ENCODE measurements around the gene CDH22.

CDH22 gene

DNA sequence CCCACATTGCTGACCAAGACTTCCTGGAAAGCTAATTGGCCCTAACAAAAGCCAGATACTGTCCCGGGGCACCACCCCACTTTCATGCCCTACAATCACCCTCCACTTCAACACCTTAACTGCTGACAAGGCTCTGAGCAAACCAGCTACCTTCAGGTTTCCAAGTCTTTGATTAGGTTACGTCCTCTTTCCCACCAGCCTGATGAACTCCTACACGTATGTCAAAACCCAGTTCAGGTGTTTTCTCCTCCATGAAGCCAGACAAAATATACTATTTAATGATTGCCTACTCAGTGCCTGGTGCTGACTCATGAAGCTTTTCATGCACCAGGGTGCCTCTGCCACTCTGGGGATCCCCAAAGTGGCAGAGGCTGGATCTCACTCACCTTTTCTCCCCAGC lies 58.6 kb downstream of the CDH22 start:
- no peak for DNase-seq

DNA sequence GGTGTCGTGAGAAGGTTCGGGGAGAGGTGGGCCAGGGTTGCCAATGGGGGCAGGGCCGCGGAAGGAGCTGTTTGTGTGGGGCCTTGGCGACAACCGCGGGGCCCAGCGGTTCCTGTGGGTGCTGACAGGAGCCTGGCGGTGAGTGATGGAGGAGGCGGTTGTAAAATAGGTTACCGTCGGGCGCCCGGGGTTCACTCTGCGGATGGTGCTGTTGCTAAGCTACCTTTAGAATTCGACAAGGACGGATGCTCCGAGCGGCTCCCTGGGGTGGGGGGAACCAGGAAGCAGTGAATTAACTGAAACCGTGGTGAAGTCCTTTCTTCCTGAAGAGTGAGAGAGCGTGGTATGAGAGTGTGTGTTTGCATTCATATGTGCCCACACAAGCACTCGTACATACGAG lies 61.7 kb downstream of the CDH22 start:
- DNase-seq: peak in 1 of 56 donors; percentile 12

DNA sequence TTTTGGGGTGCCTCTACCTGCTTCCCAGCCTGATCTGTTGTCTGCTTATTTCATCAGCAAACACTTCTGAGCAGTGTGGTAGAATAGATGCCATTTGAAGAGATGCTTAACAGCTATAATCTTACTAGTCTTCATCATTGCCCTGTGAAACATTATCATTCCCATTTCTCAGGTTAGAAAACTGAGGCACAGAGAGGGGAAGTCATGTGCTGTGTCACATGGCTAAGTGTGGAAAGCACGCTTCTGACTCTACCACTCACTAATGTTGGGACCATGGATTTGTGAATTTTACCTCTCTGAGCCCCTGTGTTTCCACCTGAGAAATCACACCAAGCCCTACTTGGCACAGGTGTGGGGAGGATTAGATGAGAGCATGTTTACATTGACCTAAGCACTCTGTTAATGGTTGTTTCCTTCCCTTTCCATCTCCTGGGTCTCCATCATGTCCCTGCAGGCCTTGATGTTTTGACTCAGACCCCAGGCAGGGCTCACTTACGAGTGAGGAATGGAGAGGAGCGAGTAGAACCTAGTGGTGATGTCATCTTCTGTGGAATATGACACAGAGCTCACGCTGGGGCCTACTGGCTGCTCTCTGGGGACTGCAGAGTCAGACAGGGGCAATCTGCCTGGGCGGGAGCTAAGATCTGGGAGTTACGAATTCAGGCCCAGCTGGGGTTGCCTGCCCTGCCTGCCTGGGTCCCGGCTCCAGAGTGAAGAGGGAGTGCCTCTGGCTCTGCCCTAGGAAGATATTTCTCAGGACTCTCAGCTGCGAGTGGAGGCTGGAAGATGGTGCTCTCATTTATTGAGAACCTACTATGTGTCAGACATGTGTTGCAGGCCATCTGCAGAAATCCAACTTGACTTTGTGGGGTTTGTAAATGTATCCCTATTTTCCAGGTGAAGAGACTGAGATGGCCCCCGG lies 64.3 kb downstream of the CDH22 start:
- no peak for DNase-seq

DNA sequence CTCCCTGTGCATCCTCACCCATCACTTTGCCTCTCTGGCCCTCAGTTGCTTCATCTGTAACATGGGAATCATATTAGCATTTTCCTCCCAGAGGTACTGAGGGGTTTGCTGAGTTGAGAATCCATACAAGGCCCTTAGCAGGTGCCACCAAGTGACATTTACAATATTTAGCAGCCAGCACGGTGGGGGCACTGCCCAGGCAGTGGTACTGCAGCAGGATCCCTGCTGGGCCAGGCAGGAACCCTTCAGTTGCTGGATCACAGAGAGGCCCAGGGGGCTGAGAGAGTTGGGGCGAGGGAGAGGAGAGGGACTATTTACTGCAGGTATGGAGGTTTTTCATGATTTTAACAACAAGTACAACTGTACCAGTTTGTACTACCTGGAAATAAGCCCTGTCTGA lies 65.9 kb downstream of the CDH22 start:
- DNase-seq: no peak

DNA sequence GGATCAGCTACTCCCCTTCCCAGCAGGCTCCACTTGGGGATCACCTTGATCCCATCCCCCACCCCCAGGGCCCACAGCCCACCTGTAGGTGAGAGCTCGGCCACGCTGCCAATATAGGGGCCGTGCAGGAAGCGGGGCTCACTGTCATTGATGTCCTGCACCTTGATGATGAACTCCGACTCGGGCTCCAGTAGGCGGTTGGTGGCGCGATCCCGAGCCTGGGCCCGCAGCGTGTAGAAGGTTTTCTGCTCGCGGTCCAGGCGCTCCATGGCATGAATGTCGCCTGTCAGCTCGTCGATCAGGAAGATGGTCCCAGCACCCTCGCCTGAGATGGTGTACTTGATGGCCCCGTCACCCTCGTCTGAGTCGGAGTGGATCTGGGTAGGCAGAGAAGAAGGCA lies 67.4 kb downstream of the CDH22 start:
- DNase-seq: no peak

DNA sequence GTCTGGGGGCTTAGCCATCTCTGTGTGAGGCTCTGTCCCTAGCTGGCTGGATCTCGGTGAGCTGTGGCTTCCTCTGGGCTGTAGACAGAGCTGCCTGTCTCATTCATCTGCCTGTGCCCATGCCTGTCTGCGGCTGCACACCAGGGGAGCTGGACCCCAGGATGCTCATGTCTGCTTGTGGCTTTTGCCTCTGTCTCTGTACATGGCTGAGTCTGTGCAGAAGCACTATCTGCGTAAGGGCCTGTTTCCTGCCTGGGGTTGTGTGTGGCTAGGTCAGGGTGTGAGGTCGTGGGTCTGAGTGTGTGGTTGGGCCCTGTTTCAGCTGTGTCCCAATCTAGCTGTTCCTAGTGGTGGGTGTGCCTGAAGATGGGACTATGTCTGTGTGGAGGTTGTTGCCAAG lies 68.2 kb downstream of the CDH22 start:
- no peak for DNase-seq

DNA sequence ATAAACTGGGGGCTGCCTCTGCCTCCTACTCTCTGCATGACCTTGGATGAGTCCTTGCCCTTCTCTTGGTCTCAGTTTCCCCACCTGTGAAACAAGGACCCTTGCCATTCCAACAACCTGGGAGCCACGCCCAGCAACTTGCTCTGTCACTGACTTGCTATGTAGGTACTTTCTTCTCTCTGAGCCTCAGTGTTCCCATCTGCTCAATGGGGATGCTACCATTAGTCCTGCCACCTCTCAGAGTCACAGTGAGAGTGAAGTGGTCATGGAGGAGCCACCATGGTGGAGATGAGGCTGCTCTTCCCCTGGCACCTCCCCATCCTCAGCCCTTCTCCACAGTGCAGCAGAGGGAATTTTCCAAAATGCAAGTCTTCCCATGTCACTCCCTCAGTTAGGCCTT lies 70.6 kb downstream of the CDH22 start:
- DNase-seq: no peak

DNA sequence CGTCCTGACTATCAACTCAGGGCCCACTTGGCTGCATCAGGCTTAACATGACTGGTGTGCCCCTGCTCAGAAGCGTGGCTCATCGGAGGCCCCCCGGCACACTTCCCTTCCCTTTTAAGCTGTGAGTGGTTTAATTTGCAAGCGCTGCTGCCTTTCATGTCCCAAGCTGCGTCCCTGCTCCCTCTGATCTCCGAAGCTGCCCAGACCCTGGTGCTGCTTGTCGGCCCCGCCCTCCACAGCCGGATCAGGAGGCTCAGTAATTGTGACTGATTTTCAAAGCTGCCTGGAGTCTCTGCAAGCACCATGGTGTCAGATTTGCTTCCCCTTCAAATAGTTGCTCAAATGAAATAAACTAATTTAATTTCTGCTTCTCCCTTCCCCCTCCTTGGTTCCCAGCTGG lies 71.1 kb downstream of the CDH22 start:
- DNase-seq: no peak

DNA sequence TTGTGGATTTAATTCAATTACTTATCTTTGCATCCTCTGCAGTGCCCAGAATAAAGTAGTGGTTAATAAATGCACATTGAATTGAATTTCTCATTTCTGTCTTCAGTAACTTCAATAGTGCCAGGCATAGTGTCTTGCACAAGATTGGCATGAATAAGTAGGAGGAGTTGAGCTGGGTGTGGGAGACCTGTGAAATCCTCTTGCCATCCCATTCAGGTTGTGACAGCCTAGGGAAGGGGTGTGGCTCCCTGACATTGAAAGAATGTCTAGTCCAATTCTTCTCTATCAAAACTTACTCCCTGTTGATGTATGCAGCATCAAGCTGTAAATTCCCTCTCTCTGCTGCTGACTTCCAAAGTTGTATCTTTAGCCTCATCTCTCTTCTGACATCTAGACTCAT lies 73.2 kb downstream of the CDH22 start:
- peak in 1 of 56 donors; percentile 5 for DNase-seq

DNA sequence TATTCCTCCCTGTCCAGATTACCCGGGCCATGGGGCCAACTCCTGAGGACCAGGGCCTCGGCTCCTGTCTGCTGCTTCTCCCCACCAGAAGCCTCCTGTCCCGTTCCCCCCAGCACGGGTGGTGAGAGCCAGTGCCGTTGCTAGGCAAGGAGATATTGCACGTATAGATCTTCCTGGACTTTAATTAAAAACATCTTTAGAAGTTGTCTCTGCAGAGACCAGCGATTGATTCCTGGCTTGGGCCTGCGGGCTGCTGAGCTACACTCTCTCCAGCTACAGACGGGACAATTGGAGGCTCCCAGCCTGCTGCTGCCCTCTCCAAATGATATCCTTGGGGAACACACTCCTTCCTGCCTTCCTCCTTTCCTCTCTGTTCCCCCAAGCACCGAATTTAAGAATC lies 74.6 kb downstream of the CDH22 start:
- DNase-seq: no peak

DNA sequence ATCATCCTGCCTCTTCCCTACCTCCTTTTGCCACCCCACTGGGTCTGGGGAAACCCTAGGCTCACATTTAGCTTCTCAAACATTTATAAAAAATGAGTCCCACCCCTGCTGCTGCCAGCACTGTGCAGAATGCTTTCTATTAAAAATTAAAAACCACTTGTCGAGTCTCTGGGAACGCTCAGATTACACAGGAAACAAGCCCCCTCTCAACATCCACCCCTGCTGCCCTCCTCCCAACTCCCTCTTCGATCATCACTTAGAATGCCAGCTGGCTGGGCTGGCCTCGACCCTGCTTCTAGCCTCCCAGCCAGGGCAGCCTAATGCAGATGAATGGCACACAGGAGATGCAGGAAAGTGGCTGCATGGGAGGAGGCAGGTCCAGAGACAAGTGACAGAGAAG lies 75.8 kb downstream of the CDH22 start:
- no peak for DNase-seq

DNA sequence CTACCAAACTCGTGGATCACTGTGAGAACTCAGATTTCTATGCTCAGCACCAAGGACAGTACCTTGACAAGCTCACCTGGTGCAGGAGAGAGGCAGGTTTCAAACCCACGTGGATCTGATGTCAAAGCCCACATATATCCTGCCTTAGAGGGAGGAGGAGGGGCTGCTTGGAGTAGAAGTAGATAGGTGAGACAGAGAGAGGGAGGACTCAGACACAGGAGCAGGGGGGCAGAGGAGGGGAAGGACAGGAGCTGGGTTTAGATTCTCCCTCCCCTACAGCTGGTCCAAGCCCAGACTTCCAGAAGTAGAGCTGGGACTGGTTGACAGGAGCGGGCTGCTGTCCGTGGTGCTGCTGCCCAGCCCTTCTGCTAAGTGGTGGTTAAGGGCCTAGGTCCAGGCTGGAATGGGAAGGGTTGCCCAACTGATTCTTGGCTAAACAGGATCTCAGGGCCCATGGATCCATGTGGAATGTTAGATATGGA lies 77.5 kb downstream of the CDH22 start:
- DNase-seq: no peak

DNA sequence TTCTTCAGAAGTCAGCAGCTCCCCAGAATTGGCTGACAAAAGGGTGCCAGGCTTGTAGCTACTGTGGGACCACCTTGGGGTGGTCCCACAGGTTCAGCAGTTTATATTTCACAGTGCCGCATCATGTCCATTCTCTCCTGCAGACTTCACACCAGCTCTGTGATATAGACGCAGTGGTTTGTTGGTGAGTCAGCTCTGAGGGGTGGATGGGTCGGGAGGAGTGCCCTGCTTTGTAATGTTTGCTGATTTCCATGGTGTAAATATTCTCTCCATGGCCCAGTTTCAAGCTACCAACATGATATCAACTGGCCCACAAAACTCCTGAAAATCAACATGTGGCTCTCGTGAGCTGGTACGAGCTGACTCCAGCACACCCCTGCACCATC lies 78.2 kb downstream of the CDH22 start:
- DNase-seq: no peak

DNA sequence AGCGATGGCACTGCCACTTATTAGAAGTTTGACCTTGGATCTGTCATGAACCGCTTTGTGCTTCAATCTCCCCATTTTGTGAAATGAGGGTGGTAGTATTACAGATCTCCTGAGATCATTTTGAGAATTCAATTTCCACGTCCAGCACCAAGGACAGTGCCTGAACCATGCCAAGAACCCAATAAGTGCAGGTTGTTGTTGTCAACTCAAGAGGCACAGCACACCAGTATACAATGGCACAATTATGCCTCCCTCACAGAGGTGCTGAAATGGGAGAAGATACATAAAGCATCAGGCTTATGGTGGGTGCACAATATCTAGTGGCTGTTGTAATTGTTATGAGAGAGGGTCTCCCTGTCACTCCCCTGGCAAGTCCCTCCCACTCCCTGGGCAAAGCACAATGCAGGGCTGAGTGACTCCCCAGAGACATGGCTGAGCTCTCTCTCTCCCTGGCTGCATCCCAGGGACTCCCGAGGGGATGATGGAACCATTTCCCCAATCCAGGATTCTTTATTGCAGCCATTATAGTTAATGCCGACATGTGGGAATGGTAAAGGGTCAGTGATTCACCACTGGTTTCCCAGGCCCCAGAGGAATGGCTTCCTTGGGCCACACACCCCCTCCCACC lies 78.7 kb downstream of the CDH22 start:
- no peak for DNase-seq

DNA sequence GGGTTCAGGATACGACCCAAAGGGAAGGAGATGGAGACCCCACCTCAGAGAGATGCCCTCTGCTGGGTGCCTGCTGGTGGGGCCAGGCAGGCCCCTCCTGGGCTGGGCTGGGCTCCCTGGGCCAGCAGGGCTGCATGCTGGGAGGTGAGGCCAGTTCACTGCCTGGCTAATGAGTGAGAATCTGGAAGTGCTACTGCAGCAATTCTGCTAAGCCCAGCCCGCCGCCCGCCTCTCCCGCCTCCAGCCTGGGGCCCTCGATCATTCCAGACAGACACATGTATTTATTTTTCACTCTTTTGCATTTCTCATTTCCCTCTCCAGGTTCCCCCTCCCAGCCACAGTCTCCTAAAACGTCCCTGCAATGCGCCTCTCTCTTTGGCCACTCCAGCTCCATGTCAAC lies 79.6 kb downstream of the CDH22 start:
- peak in 5 of 56 donors; percentile 14 to 34 (median 19) for DNase-seq

DNA sequence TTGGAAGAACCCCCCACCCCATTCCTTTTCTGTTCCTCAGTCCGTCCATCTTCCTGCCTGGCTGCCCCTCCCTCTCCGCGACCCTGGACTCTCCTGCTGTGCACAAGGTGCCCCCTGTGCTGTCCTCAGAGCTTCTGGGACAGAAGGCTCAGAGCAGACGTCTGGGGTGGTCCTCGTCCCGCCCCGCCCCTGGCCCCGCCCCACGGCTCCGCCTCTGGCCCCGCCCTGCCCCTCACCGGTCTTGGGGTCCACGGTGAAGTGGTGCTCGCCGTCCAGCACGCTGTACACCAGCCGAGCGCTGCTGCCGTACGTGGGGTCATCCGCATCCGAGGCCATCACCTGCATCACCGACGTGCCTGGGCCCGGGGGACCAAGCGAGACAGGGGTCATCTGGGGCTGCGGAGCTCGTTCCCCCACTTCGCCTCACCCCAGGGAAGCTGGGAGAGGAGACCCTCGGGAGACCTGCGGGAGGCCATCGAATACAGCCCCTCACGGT lies 81.0 kb downstream of the CDH22 start:
- DNase-seq: no peak

DNA sequence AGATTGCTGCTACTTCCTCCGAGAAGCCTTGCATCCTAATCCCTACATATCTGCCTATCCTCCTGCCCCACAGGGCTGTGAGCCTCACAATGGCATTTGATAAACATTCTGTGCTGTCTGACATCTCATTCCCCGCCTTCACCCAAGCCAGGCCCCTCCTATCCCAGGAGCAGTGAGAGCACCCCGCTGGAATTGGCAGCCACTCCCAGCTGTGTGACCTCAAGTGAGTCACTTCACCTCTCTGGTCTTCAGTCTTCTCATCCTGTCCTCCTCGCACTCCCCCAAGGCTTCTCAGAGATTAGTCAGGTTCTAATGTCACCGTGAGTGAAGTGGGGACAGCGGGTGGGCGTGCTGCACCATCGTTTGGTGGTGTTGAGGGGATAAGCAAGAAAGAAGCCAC lies 81.7 kb downstream of the CDH22 start:
- no peak for DNase-seq

DNA sequence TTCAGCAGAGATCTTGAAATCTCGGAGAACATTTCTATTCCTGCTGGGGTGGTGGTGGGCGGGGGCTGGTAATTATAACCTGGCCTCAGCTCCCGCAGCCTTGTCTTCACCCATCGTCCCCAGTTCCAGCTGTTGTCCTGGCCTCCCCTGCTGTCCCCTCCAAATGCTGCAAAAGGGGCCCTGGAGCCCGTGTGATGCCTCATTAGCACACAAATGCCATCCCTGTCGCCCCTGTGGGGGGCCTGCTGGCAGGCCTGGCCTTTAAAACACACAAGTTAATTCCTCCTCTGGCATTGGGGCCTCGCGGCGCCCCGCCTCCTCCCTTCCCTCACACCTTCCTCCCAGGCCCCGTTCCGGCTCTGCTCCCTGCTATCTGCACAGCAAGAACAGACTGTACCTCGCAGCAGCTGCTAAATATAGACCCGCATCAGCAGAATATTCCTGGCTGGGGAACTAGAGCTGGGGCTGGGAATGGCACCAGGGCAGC lies 85.7 kb downstream of the CDH22 start:
- peak in 30 of 56 donors; percentile 8 to 64 (median 36) for DNase-seq

DNA sequence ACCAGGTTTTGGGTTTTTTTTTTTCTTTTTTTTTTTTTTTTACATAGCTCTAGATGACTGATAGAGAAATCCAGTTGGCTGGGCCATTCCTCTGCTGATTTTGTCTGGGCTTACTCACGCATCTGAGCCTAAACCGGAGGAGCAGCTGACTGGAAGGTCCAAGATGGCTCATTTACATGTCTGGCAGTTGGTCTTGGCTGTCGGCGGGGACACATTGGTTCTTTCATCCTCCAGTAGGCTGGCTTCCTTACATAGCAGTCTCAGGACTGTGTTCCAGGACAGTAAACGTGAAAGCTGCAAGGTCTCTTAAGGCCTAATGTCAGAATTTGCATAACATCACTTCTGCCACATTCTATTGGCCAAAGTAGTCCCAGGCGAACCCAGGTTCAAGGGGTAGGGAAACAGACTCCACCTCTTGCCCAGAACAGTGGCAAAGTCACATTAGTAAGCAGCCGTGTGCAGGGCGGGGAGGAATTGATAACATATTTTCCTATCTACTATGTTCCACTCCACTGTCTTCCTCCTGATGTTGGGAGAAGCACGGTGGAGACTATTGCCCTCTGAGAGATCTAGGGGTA lies 87.0 kb downstream of the CDH22 start:
- peak in 7 of 56 donors; percentile 13 to 46 (median 34) for DNase-seq

DNA sequence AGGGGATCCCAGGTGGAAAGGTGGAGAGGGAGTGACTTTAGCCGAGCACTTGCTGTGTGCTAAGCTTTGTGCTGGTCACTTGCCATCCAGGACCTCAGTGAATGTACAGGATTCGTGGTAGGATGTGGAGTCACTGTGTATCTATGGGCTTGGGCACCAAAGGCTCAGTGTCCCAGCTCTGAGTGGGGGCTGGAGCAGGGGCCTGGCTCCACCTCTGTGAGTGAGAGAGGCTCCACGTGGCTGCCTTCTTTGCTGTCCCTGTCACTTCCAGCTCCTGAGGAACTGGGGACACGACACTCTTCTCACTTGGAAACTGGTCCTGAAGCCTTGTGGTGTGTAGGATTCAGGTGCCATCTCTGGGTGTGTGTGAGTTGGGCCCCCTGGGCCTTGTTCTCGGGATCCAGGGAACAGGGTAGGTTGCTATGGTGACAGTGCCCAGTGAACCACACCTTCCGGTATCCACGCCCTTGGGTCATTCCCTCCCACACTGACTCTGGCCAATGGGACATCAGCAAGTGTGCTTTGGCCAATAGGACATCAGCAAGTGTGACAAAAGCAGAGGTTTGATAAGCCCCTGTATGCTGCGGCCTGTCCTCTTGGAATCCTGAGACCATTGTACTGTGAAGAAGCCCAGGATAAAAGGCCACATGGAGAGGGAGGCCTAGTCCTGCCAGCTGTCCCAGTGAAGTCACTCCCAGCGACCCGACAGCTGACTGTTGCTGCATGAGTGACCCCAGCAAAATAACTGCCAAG lies 87.7 kb downstream of the CDH22 start:
- peak in 17 of 56 donors; percentile 9 to 58 (median 34) for DNase-seq

DNA sequence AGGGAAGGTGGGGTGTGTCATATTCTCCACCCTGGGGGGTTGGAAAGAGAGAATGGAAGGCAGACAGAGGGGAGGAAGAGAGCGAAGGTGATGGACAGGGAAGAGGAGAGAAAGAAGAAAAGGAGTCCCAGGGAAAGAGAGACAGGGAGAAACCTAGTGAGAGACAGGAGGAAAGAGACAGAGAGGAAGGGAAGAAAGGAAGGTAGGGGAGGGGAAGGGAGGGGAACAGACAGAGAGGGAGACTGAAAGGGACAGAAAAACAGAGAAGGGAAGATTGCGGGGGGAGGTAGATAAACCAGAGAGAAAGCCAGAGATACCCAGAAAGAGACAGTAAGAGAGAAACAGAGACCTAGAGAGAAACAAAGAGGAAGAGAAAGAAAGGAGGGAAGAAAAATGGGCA lies 88.4 kb downstream of the CDH22 start:
- no peak for DNase-seq
